ENCODE measurements around the gene DMBT1.

- no peak for TF ChIP-seq ZNF274 (IDR thresholded peaks at IDR 0.05; ENCODE audit: low read depth, low read length)
- no peak for TF ChIP-seq YY1 (IDR thresholded peaks at IDR 0.05; ENCODE audit: insufficient read depth, insufficient read length)
Measured at GRCh38 chr10:122665946-122666345, 105.4 kb downstream of the DMBT1 start.
